ENCODE results near the gene SLC6A18. TPM values are rescaled to one million over a fixed set of nuclear protein-coding genes. Genes with fewer than 3 reads are reported as not detected.
A peak's percentile ranks its signal among the peaks of the same experiment; 100 is the strongest.

Gene SLC6A18
- total and polyA plus RNA-seq, 2 donors from 2014 or later: 1.5 TPM; not detected in 1

GRCh38 chr5:1202798-1203185, 22.4 kb upstream of the SLC6A18 start:
- H3K9ac ChIP-seq (ENCODE audit: low read length in 3 of 3): peak overlapping the region in 1 of 3 donors; percentile 34
- TF ChIP-seq CTCF (IDR thresholded peaks at IDR 0.05; ENCODE audit: borderline replicate concordance, extremely low read depth, insufficient read depth): no peak
- no peaks in the 10 kb centered on the region for H3K9me3 ChIP-seq (ENCODE audit: control insufficient read depth in 2 of 3, insufficient read depth in 1 of 3, low read length in 3 of 3)
- peaks cover 0 to 7% (median 0%) of the 10 kb centered on the region in 3 donors for H3K4me1 ChIP-seq (ENCODE audit: control insufficient read depth in 2 of 3, insufficient read depth in 2 of 3, low read depth in 1 of 3, low read length in 3 of 3)
- H3K27me3 ChIP-seq (ENCODE audit: control insufficient read depth, insufficient read depth, low read length): peaks cover 2% of the 10 kb centered on the region
- intact Hi-C loops (cut with DNase I): no loop called here
- peak overlapping the region in 2 of 3 donors; percentile 45 to 67 for H3K4me3 ChIP-seq (ENCODE audit: low read length in 3 of 3)
- H3K27ac ChIP-seq (ENCODE audit: low read depth in 2 of 2, low read length in 2 of 2): no peak overlapping the region
- FAIRE-seq (no peak), DNase-seq (peak in 1 of 5 donors; percentile 48)
- H3K36me3 ChIP-seq (ENCODE audit: control insufficient read depth in 2 of 3, insufficient read depth in 3 of 3, low read length in 3 of 3): no peaks in the 10 kb centered on the region

GRCh38 chr5:1203311-1203967, 21.7 kb upstream of the SLC6A18 start:
- no peak for TF ChIP-seq CTCF (IDR thresholded peaks at IDR 0.05; ENCODE audit: borderline replicate concordance, extremely low read depth, insufficient read depth)
- intact Hi-C loops (cut with DNase I): no loop called here
- Histone ChIP-seq H3K9ac (ENCODE audit: low read length in 3 of 3) (peak overlapping the region in 1 of 3 donors; percentile 34), H3K36me3 (ENCODE audit: control insufficient read depth in 2 of 3, insufficient read depth in 3 of 3, low read length in 3 of 3) (no peaks in the 10 kb centered on the region), H3K27me3 (ENCODE audit: control insufficient read depth, insufficient read depth, low read length) (peaks cover 2% of the 10 kb centered on the region), H3K9me3 (ENCODE audit: control insufficient read depth in 2 of 3, insufficient read depth in 1 of 3, low read length in 3 of 3) (no peaks in the 10 kb centered on the region), H3K4me3 (ENCODE audit: low read length in 3 of 3) (peak overlapping the region in 2 of 3 donors; percentile 45 to 67), H3K4me1 (ENCODE audit: control insufficient read depth in 2 of 3, insufficient read depth in 2 of 3, low read depth in 1 of 3, low read length in 3 of 3) (peaks cover 0 to 7% (median 0%) of the 10 kb centered on the region in 3 donors), H3K27ac (ENCODE audit: low read depth in 2 of 2, low read length in 2 of 2) (no peak overlapping the region)
- peak in 1 of 5 donors; percentile 70 for DNase-seq
- no peak for FAIRE-seq

- FAIRE-seq (no peak), DNase-seq (peak in 1 of 5 donors; percentile 45)
- no peaks in the 10 kb centered on the region for H3K36me3 ChIP-seq (ENCODE audit: control insufficient read depth in 2 of 3, insufficient read depth in 3 of 3, low read length in 3 of 3)
- peak overlapping the region in 1 of 3 donors; percentile 67 for H3K4me3 ChIP-seq (ENCODE audit: low read length in 3 of 3)
- no peaks in the 10 kb centered on the region for H3K9me3 ChIP-seq (ENCODE audit: control insufficient read depth in 2 of 3, insufficient read depth in 1 of 3, low read length in 3 of 3)
- TF ChIP-seq CTCF (IDR thresholded peaks at IDR 0.05; ENCODE audit: borderline replicate concordance, extremely low read depth, insufficient read depth): no peak
- H3K27me3 ChIP-seq (ENCODE audit: control insufficient read depth, insufficient read depth, low read length): peaks cover 2% of the 10 kb centered on the region
- H3K4me1 ChIP-seq (ENCODE audit: control insufficient read depth in 2 of 3, insufficient read depth in 2 of 3, low read depth in 1 of 3, low read length in 3 of 3): peaks cover 0 to 7% (median 0%) of the 10 kb centered on the region in 3 donors
- intact Hi-C loops (cut with DNase I): no loop called here
- no peak overlapping the region for H3K27ac ChIP-seq (ENCODE audit: low read depth in 2 of 2, low read length in 2 of 2)
- peak overlapping the region in 1 of 3 donors; percentile 34 for H3K9ac ChIP-seq (ENCODE audit: low read length in 3 of 3)
Measured at GRCh38 chr5:1203968-1204692, 21.1 kb upstream of the SLC6A18 start.

Data from kidney (tissue), 14 donors.